ENCODE measurements around the gene KIAA1549. TPM values are rescaled to one million over a fixed set of nuclear protein-coding genes. Genes with fewer than 3 reads are reported as not detected.
A peak's percentile ranks its signal among the peaks of the same experiment; 100 is the strongest.

Gene KIAA1549
- total RNA-seq, 1 experiment from 2014 or later = 19.9 TPM

- no TSS peak for BruUV-seq (replicated peaks)
- no peaks in the 10 kb centered on the region for H3K27me3 ChIP-seq (replicated peaks; ENCODE audit: control insufficient read depth, insufficient read depth, low read length)
- intact Hi-C loops (cut with micrococcal nuclease; ENCODE audit: unreplicated experiment) = no loop called here
- H3K9me3 ChIP-seq = no peaks in the 10 kb centered on the region
- peak in 1 of 2 experiments; percentile 16 for DNase-seq
- H3K4me1 Mint-ChIP-seq (ENCODE audit: low read depth, unreplicated experiment) = no peaks in the 10 kb centered on the region
- H3K4me3 Mint-ChIP-seq (ENCODE audit: unreplicated experiment) = no peak overlapping the region
- no peaks in the 10 kb centered on the region for H3K9me3 Mint-ChIP-seq (ENCODE audit: unreplicated experiment)
- POLR2A ChIA-PET = no interaction called here
- H3K4me1 ChIP-seq = no peaks in the 10 kb centered on the region
- no peak overlapping the region for H3K4me3 ChIP-seq (ENCODE audit: low read depth, low read length)
- no peaks in the 10 kb centered on the region for H3K36me3 ChIP-seq (ENCODE audit: control insufficient read depth, insufficient read depth, low read length)
- no peaks in the 10 kb centered on the region for H3K27me3 Mint-ChIP-seq (ENCODE audit: insufficient read depth, unreplicated experiment)
- no peak for TF ChIP-seq CTCF (IDR thresholded peaks at IDR 0.05; ENCODE audit: insufficient read depth in 1 of 2, low read depth in 1 of 2, low read length in 1 of 2, severe bottlenecking in 1 of 2, unreplicated experiment in 1 of 2)
- H3K36me3 Mint-ChIP-seq (ENCODE audit: insufficient read depth, unreplicated experiment) = peaks cover 28% of the 10 kb centered on the region
- no peak overlapping the region for H3K27ac Mint-ChIP-seq (ENCODE audit: unreplicated experiment)
- CTCF ChIA-PET = no interaction called here
Measured at GRCh38 chr7:138838166-138838565, 143.0 kb downstream of the KIAA1549 start.

GRCh38 chr7:138837627-138838026 lies 143.6 kb downstream of the KIAA1549 start:
- H3K27ac Mint-ChIP-seq (ENCODE audit: unreplicated experiment) = no peak overlapping the region
- ChIA-PET POLR2A (no interaction called here), CTCF (no interaction called here)
- no peak for DNase-seq
- no peaks in the 10 kb centered on the region for H3K4me1 Mint-ChIP-seq (ENCODE audit: low read depth, unreplicated experiment)
- no peaks in the 10 kb centered on the region for H3K9me3 Mint-ChIP-seq (ENCODE audit: unreplicated experiment)
- no TSS peak for BruUV-seq (replicated peaks)
- no peaks in the 10 kb centered on the region for H3K27me3 Mint-ChIP-seq (ENCODE audit: insufficient read depth, unreplicated experiment)
- Histone ChIP-seq H3K4me1 (no peaks in the 10 kb centered on the region), H3K27me3 (replicated peaks; ENCODE audit: control insufficient read depth, insufficient read depth, low read length) (no peaks in the 10 kb centered on the region), H3K36me3 (ENCODE audit: control insufficient read depth, insufficient read depth, low read length) (no peaks in the 10 kb centered on the region), H3K9me3 (no peaks in the 10 kb centered on the region), H3K4me3 (ENCODE audit: low read depth, low read length) (no peak overlapping the region)
- peaks cover 28% of the 10 kb centered on the region for H3K36me3 Mint-ChIP-seq (ENCODE audit: insufficient read depth, unreplicated experiment)
- H3K4me3 Mint-ChIP-seq (ENCODE audit: unreplicated experiment) = no peak overlapping the region
- intact Hi-C loops (cut with micrococcal nuclease; ENCODE audit: unreplicated experiment) = no loop called here
- no peak for TF ChIP-seq CTCF (IDR thresholded peaks at IDR 0.05; ENCODE audit: insufficient read depth in 1 of 2, low read depth in 1 of 2, low read length in 1 of 2, severe bottlenecking in 1 of 2, unreplicated experiment in 1 of 2)

GRCh38 chr7:138835087-138835486 lies 146.1 kb downstream of the KIAA1549 start:
- no peak for TF ChIP-seq CTCF (IDR thresholded peaks at IDR 0.05; ENCODE audit: insufficient read depth in 1 of 2, low read depth in 1 of 2, low read length in 1 of 2, severe bottlenecking in 1 of 2, unreplicated experiment in 1 of 2)
- no TSS peak for BruUV-seq (replicated peaks)
- no peak overlapping the region for H3K4me3 Mint-ChIP-seq (ENCODE audit: unreplicated experiment)
- POLR2A ChIA-PET = no interaction called here
- H3K27ac Mint-ChIP-seq (ENCODE audit: unreplicated experiment) = no peak overlapping the region
- H3K27me3 Mint-ChIP-seq (ENCODE audit: insufficient read depth, unreplicated experiment) = no peaks in the 10 kb centered on the region
- no peaks in the 10 kb centered on the region for H3K27me3 ChIP-seq (replicated peaks; ENCODE audit: control insufficient read depth, insufficient read depth, low read length)
- H3K9me3 Mint-ChIP-seq (ENCODE audit: unreplicated experiment) = no peaks in the 10 kb centered on the region
- H3K4me3 ChIP-seq (ENCODE audit: low read depth, low read length) = no peak overlapping the region
- no peaks in the 10 kb centered on the region for H3K4me1 Mint-ChIP-seq (ENCODE audit: low read depth, unreplicated experiment)
- no peak for DNase-seq
- no peaks in the 10 kb centered on the region for H3K4me1 ChIP-seq
- CTCF ChIA-PET = no interaction called here
- H3K36me3 Mint-ChIP-seq (ENCODE audit: insufficient read depth, unreplicated experiment) = peaks cover 32% of the 10 kb centered on the region
- H3K36me3 ChIP-seq (ENCODE audit: control insufficient read depth, insufficient read depth, low read length) = no peaks in the 10 kb centered on the region
- intact Hi-C loops (cut with micrococcal nuclease; ENCODE audit: unreplicated experiment) = no loop called here
- no peaks in the 10 kb centered on the region for H3K9me3 ChIP-seq

Data from Caco-2 (cell line).